H1 (cell line): Measurements from ENCODE around the gene FCMR. TPM values are rescaled to one million over a fixed set of nuclear protein-coding genes. Genes with fewer than 3 reads are reported as not detected.

Source experiments
- CTCF ChIA-PET: fragments of 300-600 bp; sonication (Branson Sonifier 250); formaldehyde crosslinking; loops from one replicate; lab custom pipeline; 2021; ENCODE audit not compliant: partially characterized antibody; lab: Charles Lee
- POLR2A ChIA-PET: fragments of 300-600 bp; sonication (Branson Sonifier 250); formaldehyde crosslinking; loops from one replicate; lab custom pipeline; 2021; ENCODE audit warnings: inconsistent platforms; ENCODE audit not compliant: partially characterized antibody; lab: Charles Lee
- DNase-seq, 2 experiments: peaks; one replicate each; pipeline versions ENCODE4 v3.0.0 to v3.0.0-alpha.2; 2010 to 2022; ENCODE audit warnings: low spot score in 2 of 2, low read depth in 1 of 2, mixed read lengths in 1 of 2
- FAIRE-seq: peaks from 2 replicates; lab custom pipeline; 2011; peaks lifted over from hg19 to GRCh38; lab: Jason Lieb, UNC
- H2AFZ ChIP-seq: 2 replicates; pipeline ENCODE4 v1.8.1; 2012; ENCODE audit warnings: low read length, inconsistent platforms
- H2AK5ac ChIP-seq: 2 replicates; pipeline ENCODE4 v1.6.1; 2013; ENCODE audit warnings: low read depth, low read length
- H2BK120ac ChIP-seq: replicated peaks from 2 replicates; pipeline ENCODE3; 2013; ENCODE audit warnings: low read depth, low read length, inconsistent platforms
- H2BK12ac ChIP-seq: 2 replicates; pipeline ENCODE4 v1.6.1; 2013; ENCODE audit warnings: low read depth, low read length
- H2BK15ac ChIP-seq: 2 replicates; pipeline ENCODE4 v1.6.1; 2013; ENCODE audit warnings: low read length
- H2BK20ac ChIP-seq: 2 replicates; pipeline ENCODE4 v1.6.1; 2013; ENCODE audit warnings: low read length
- H2BK5ac ChIP-seq: 2 replicates; pipeline ENCODE4 v1.6.1; 2013; ENCODE audit warnings: low read depth, low read length
- H3K14ac ChIP-seq: 2 replicates; pipeline ENCODE4 v1.6.1; 2013; ENCODE audit warnings: inconsistent platforms; ENCODE audit not compliant: insufficient read length
- H3K18ac ChIP-seq: 2 replicates; pipeline ENCODE4 v1.6.1; 2013; ENCODE audit warnings: low read length; ENCODE audit errors: extremely low read depth
- H3K23ac ChIP-seq: 2 replicates; pipeline ENCODE4 v1.6.1; 2013; ENCODE audit warnings: inconsistent platforms; ENCODE audit not compliant: insufficient read length
- H3K23me2 ChIP-seq: 2 replicates; pipeline ENCODE4 v1.6.1; 2013; ENCODE audit warnings: low read depth, low read length
- H3K27ac ChIP-seq: 2 replicates; pipeline ENCODE4 v1.6.1; 2011; ENCODE audit warnings: low read depth, low read length, inconsistent platforms
- H3K27me3 ChIP-seq, 4 experiments: replicated peaks in 1 of 4; 1 replicate in 1 of 4; 2 replicates in 3 of 4; pipeline versions ENCODE4 v1.6.1 to v1.8.1; 2011 to 2013; ENCODE audit warnings: low read length in 3 of 4, mild to moderate bottlenecking in 3 of 4, inconsistent platforms in 2 of 4, mixed read lengths in 2 of 4, moderate library complexity in 1 of 4; ENCODE audit not compliant: control insufficient read depth in 3 of 4, insufficient read depth in 3 of 4; ENCODE audit errors: extremely low read depth in 1 of 4
- H3K36me3 ChIP-seq, 4 experiments: 2 replicates each; pipeline versions ENCODE4 v1.6.1 to v1.8.1; 2011 to 2013; ENCODE audit warnings: mild to moderate bottlenecking in 4 of 4, low read length in 3 of 4, moderate library complexity in 2 of 4, control low read depth in 1 of 4, inconsistent platforms in 1 of 4; ENCODE audit not compliant: insufficient read depth in 4 of 4, control insufficient read depth in 2 of 4
- H3K4ac ChIP-seq: replicated peaks from 2 replicates; pipeline ENCODE3; 2013; ENCODE audit warnings: low read length, low read depth, mixed read lengths, inconsistent platforms; ENCODE audit not compliant: insufficient read length
- H3K4me1 ChIP-seq, 4 experiments: replicated peaks in 1 of 4; 1 replicate in 1 of 4; 2 replicates in 3 of 4; pipeline versions ENCODE4 v1.6.1 to v1.8.1; 2011 to 2013; ENCODE audit warnings: low read length in 3 of 4, inconsistent platforms in 2 of 4, mixed read lengths in 1 of 4; ENCODE audit not compliant: insufficient read depth in 4 of 4, control insufficient read depth in 3 of 4
- H3K4me2 ChIP-seq, 2 experiments: 2 replicates each; pipeline versions ENCODE4 v1.6.1 to v1.8.1; 2011 to 2013; ENCODE audit warnings: low read depth in 2 of 2, low read length in 2 of 2, control low read depth in 1 of 2, inconsistent platforms in 1 of 2, mild to moderate bottlenecking in 1 of 2; ENCODE audit not compliant: insufficient read depth in 1 of 2
- H3K4me3 ChIP-seq, 4 experiments: fragments of 200-600, 300-600 bp in 1 of 4; sonication (generic), shearing (Covaris generic), sonication (Bioruptor Twin) in 1 of 4; 2 replicates each; pipeline versions ENCODE4 v1.5.1 to v1.8.1; 2011 to 2016; ENCODE audit warnings: low read length in 4 of 4, low read depth in 3 of 4, control low read depth in 2 of 4, inconsistent platforms in 2 of 4, mild to moderate bottlenecking in 2 of 4, mixed read lengths in 1 of 4, moderate library complexity in 1 of 4; ENCODE audit not compliant: insufficient read depth in 2 of 4; ENCODE audit errors: extremely low read depth in 1 of 4
- H3K56ac ChIP-seq: replicated peaks from 2 replicates; pipeline ENCODE3; 2013; ENCODE audit warnings: low read depth, mild to moderate bottlenecking, mixed read lengths, low read length, inconsistent platforms; ENCODE audit not compliant: insufficient read length
- H3K79me1 ChIP-seq: 2 replicates; pipeline ENCODE4 v1.6.1; 2013; ENCODE audit warnings: low read depth, low read length, control low read depth
- H3K79me2 ChIP-seq, 2 experiments: 2 replicates each; pipeline versions ENCODE4 v1.6.1 to v1.8.1; 2012 to 2013; ENCODE audit warnings: low read length in 2 of 2, mild to moderate bottlenecking in 2 of 2, inconsistent platforms in 1 of 2; ENCODE audit not compliant: insufficient read depth in 2 of 2, control insufficient read depth in 1 of 2
- H3K9ac ChIP-seq, 4 experiments: replicated peaks in 1 of 4; 1 replicate in 1 of 4; 2 replicates in 3 of 4; pipeline versions ENCODE4 v1.6.1 to v1.8.1; 2011 to 2013; ENCODE audit warnings: low read depth in 3 of 4, low read length in 3 of 4, control low read depth in 2 of 4, mild to moderate bottlenecking in 2 of 4, moderate library complexity in 2 of 4, inconsistent platforms in 1 of 4; ENCODE audit errors: extremely low read depth in 1 of 4
- H3K9me3 ChIP-seq, 2 experiments: 2 replicates each; pipeline versions ENCODE4 v1.6.1 to v1.8.1; 2012 to 2013; ENCODE audit warnings: mild to moderate bottlenecking in 2 of 2, moderate library complexity in 2 of 2, control low read depth in 1 of 2, inconsistent platforms in 1 of 2, low read depth in 1 of 2, low read length in 1 of 2, mixed read lengths in 1 of 2; ENCODE audit not compliant: insufficient read depth in 2 of 2
- H4K20me1 ChIP-seq, 2 experiments: replicated peaks in 1 of 2; 2 replicates each; pipeline versions ENCODE3 to v1.8.1; 2011 to 2013; ENCODE audit warnings: inconsistent platforms in 2 of 2, low read length in 2 of 2, mild to moderate bottlenecking in 1 of 2; ENCODE audit not compliant: insufficient read depth in 2 of 2, control insufficient read depth in 1 of 2
- H4K5ac ChIP-seq: 2 replicates; pipeline ENCODE4 v1.6.1; 2013; ENCODE audit warnings: low read length, low read depth, mixed read lengths, inconsistent platforms; ENCODE audit not compliant: insufficient read length
- H4K8ac ChIP-seq: 2 replicates; pipeline ENCODE4 v1.8.0; 2013; ENCODE audit warnings: mild to moderate bottlenecking, moderate library complexity, low read length, inconsistent platforms; ENCODE audit not compliant: insufficient read depth; ENCODE audit errors: extremely low read depth
- H4K91ac ChIP-seq: replicated peaks from 2 replicates; pipeline ENCODE3; 2013; ENCODE audit warnings: low read length, mixed read lengths, inconsistent platforms; ENCODE audit not compliant: insufficient read length
- NRF1 ChIP-seq: IDR thresholded peaks from 2 replicates; pipeline ENCODE4 v1.6.1; 2011; ENCODE audit warnings: mild to moderate bottlenecking, low read depth, low read length, improper control_type of control experiment
- WGBS, 2 experiments: shearing (Covaris generic) in 1 of 2; methylation state at CpG; one replicate each; pipeline versions ENCODE4 v1.1.6 to v1.1.7; 2013 to 2015; ENCODE audit warnings: low lambda C conversion rate in 2 of 2, mixed read lengths in 2 of 2, inconsistent platforms in 1 of 2, low coverage in 1 of 2, missing lambda C conversion rate in 1 of 2; ENCODE audit not compliant: insufficient replicate concordance in 2 of 2, insufficient coverage in 1 of 2, insufficient read length in 1 of 2; ENCODE audit errors: extremely low coverage in 1 of 2, missing lambda C conversion rate in 1 of 2; 5-methylcytosine and 5-hydroxymethylcytosine counted together
- polyA plus RNA-seq, 7 experiments: library from polyadenylated mRNA; depleted of rRNA in 3 of 7; stranded (reverse) in 5 of 7; unstranded in 2 of 7; fragments of >200 nt in 5 of 7; fragments of 200-250 nt in 2 of 7; gene quantifications; 1 replicate in 5 of 7; 2 replicates in 1 of 7; 4 replicates in 1 of 7; pipeline versions ENCODE4 v1.2.1 to v1.2.3, GENCODE V29; 2011 to 2013; ENCODE audit warnings: missing spikeins in 2 of 7, mixed read lengths in 2 of 7
- total RNA-seq: library from RNA; stranded (reverse); fragmentation: NEBNext Ultra II Directional; extraction: Animal tissue kit (Norgen Biotek cat#: 25700); gene quantifications from 2 replicates; pipeline ENCODE4 v1.2.1, GENCODE V29; 2021

FCMR gene
- total and polyA plus RNA-seq, 2 of the 8 experiments (the other 6 are each of a cell fraction or from before 2014, with no cell fraction given): 0.53 TPM; not detected in 1

DNA sequence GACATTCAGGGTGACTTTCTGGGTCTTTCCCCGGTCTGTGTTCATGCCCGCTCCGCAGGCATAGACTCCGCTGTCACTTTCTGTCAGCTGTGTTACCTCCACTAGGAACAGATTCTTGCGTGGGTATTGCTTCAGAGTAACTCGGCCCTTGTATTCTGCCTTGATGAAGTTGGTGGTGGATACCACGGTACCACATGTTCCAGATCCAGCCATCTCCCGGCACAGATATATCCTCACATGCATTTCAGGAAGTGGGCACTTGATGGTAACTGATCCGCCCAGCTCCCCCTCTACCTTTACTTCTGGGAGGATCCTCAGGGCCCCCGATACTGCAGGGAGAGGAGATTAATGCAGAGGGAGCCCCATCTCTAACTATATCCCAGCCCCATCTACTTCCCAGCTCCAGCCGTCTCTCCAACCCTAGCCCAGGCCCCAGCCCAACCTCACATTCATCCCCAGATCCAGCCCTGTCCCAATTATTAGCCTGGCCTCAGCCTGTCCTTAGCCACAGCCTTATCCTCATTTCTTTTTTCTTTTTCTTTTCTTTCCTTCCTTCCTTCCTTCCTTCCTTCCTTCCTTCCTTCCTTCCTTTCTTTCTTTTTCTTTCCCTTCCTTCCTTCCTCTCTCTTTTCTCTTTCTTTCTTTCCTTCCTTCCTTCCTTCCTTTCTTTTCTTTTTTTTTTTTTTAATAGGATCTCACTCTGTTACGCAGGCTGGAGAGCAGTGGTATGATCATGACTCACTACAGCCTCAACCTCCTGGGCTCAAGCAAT, 7.8 kb downstream of the FCMR start:
- 89% methylated on average over 12 of the region's 12 CpGs; no CpG with 5 or more reads in 1 of the 2 experiments for WGBS, 2 experiments

More for the DNA sequence above, 7.8 kb downstream of the FCMR start:
- ChIA-PET POLR2A (interaction anchor here (1.2 kb wide), 1 partner anchor 11 kb away, joined by 3 read pairs; no protein-coding TSS in a partner anchor), CTCF (interaction anchor here (0.6 to 12.9 kb wide), 19 partner anchors 16 to 280 kb away, joined by 3 to 180 read pairs (median 9); partner anchors contain the start of gene IL20)
- no peak overlapping the region for H2AFZ ChIP-seq
- DNase-seq (no peak), FAIRE-seq (no peak)
- H3K18ac ChIP-seq: no peak overlapping the region
- H3K79me1 ChIP-seq: no peaks in the 10 kb centered on the region
- H3K36me3 ChIP-seq: no peaks in the 10 kb centered on the region
- no peak overlapping the region for H3K56ac ChIP-seq
- H2BK20ac ChIP-seq: no peak overlapping the region
- H3K79me2 ChIP-seq: no peaks in the 10 kb centered on the region
- H3K4me1 ChIP-seq: peaks cover 0 to 4% (median under 1%) of the 10 kb centered on the region in 4 experiments; a peak in 2 of 7 replicates
- H3K9ac ChIP-seq: no peak overlapping the region
- no peak overlapping the region for H2BK15ac ChIP-seq
- H2AK5ac ChIP-seq: no peak overlapping the region
- H2BK12ac ChIP-seq: no peak overlapping the region
- peaks cover 7% of the 10 kb centered on the region; the same call in 1 of the 2 replicates for H3K23me2 ChIP-seq
- H3K9me3 ChIP-seq: no peaks in the 10 kb centered on the region
- no peak for TF ChIP-seq NRF1
- H3K27ac ChIP-seq: no peak overlapping the region
- no peak overlapping the region for H3K4me2 ChIP-seq
- H4K5ac ChIP-seq: no peak overlapping the region
- H2BK120ac ChIP-seq: no peak overlapping the region
- no peak overlapping the region for H3K23ac ChIP-seq
- H3K4me3 ChIP-seq: no peak overlapping the region
- no peaks in the 10 kb centered on the region for H4K20me1 ChIP-seq
- H3K14ac ChIP-seq: no peak overlapping the region
- H2BK5ac ChIP-seq: no peak overlapping the region
- H3K4ac ChIP-seq: no peak overlapping the region
- no peak overlapping the region for H4K91ac ChIP-seq
- no peak overlapping the region for H4K8ac ChIP-seq
- peaks cover 3 to 16% (median 13%) of the 10 kb centered on the region in 4 experiments for H3K27me3 ChIP-seq
